SK-N-SH treated with all-trans-retinoic acid at 6 μM for 48 hours (cell line): ENCODE results near the gene CTTNBP2NL.

Source experiments
- ATAC-seq: fragments of 200-7000 bp; cut with Tn5 transposase; 3 replicates; pipeline ENCODE4 v1.9.1; 2020; ENCODE audit warnings: mild to moderate bottlenecking, moderate library complexity
- ARNTL ChIP-seq: fragments of 450-650 bp; formaldehyde crosslinking; IDR thresholded peaks from 2 replicates; pipeline ENCODE4 v1.5.0; 2020; ENCODE audit warnings: low read depth, mild to moderate bottlenecking, moderate library complexity, borderline replicate concordance
- BACH2 ChIP-seq: fragments of 250-450 bp; sonication (Bioruptor Pico); IDR thresholded peaks from 2 replicates; pipeline ENCODE4 v1.9.0; 2021; ENCODE audit warnings: mild to moderate bottlenecking, borderline replicate concordance
- CSDC2 ChIP-seq: fragments of 250-450 bp; sonication (Bioruptor Pico); IDR thresholded peaks from 2 replicates; pipeline ENCODE4 v1.5.0; 2020; ENCODE audit warnings: mild to moderate bottlenecking, moderate library complexity
- ESRRG ChIP-seq: fragments of 250-450 bp; sonication (Bioruptor Pico); IDR thresholded peaks from 2 replicates; pipeline ENCODE4 v1.6.1; 2021; ENCODE audit warnings: mild to moderate bottlenecking
- GLIS3 ChIP-seq: fragments of 250-450 bp; sonication (Bioruptor Pico); IDR thresholded peaks from 2 replicates; pipeline ENCODE4 v1.5.0; 2020; ENCODE audit warnings: mild to moderate bottlenecking, moderate library complexity
- ISL1 ChIP-seq: fragments of 250-450 bp; sonication (Bioruptor Pico); IDR thresholded peaks from 2 replicates; pipeline ENCODE4 v2.1.2; 2022; ENCODE audit warnings: mild to moderate bottlenecking, moderate library complexity
- OSR1 ChIP-seq: fragments of 250-450 bp; sonication (Bioruptor Pico); IDR thresholded peaks from 2 replicates; pipeline ENCODE4 v1.8.0; 2022; ENCODE audit warnings: moderate library complexity, mild to moderate bottlenecking, inconsistent platforms
- PPARA ChIP-seq: fragments of 250-450 bp; sonication (Bioruptor Pico); IDR thresholded peaks from 2 replicates; pipeline ENCODE4 v1.5.0; 2020; ENCODE audit warnings: mild to moderate bottlenecking, borderline replicate concordance
- RARB ChIP-seq: fragments of 250-450 bp; sonication (Bioruptor Pico); IDR thresholded peaks from 2 replicates; pipeline ENCODE4 v1.8.0; 2021; ENCODE audit warnings: mild to moderate bottlenecking, moderate library complexity
- SNAI2 ChIP-seq: fragments of 250-450 bp; sonication (Bioruptor Pico); IDR thresholded peaks from 2 replicates; pipeline ENCODE4 v1.5.0; 2020; ENCODE audit warnings: mild to moderate bottlenecking, moderate library complexity
- TCF4 ChIP-seq: fragments of 250-450 bp; sonication (Bioruptor Pico); IDR thresholded peaks from 2 replicates; pipeline ENCODE4 v1.8.0; 2021; ENCODE audit warnings: mild to moderate bottlenecking, moderate library complexity, borderline replicate concordance
- TOX ChIP-seq: fragments of 250-450 bp; sonication (Bioruptor Pico); IDR thresholded peaks from 2 replicates; pipeline ENCODE4 v1.8.0; 2021; ENCODE audit warnings: mild to moderate bottlenecking, moderate library complexity, borderline replicate concordance
- ZC3H10 ChIP-seq: fragments of 250-450 bp; sonication (Bioruptor Pico); IDR thresholded peaks from 2 replicates; pipeline ENCODE4 v1.5.1; 2021; ENCODE audit warnings: mild to moderate bottlenecking, moderate library complexity
- ZFP3 ChIP-seq: fragments of 250-450 bp; sonication (Bioruptor Pico); IDR thresholded peaks from 2 replicates; pipeline ENCODE4 v1.5.0; 2020; ENCODE audit warnings: mild to moderate bottlenecking, moderate library complexity
- ZFP30 ChIP-seq: fragments of 450-650 bp; formaldehyde crosslinking; IDR thresholded peaks from 2 replicates; pipeline ENCODE4 v1.5.0; 2022; ENCODE audit warnings: mild to moderate bottlenecking, moderate library complexity
- ZNF565 ChIP-seq: fragments of 450-650 bp; formaldehyde crosslinking; conservative IDR thresholded peaks from 2 replicates; pipeline ENCODE4 v1.5.0; 2020; ENCODE audit warnings: low read depth, mild to moderate bottlenecking, moderate library complexity
- ZNF70 ChIP-seq: fragments of 450-650 bp; formaldehyde crosslinking; IDR thresholded peaks from 2 replicates; pipeline ENCODE4 v1.5.0; 2020; ENCODE audit warnings: mild to moderate bottlenecking, moderate library complexity
- ZNF8 ChIP-seq: fragments of 450-650 bp; formaldehyde crosslinking; IDR thresholded peaks from 2 replicates; pipeline ENCODE4 v1.5.0; 2020; ENCODE audit warnings: mild to moderate bottlenecking, moderate library complexity
- TF ChIP-seq, protein P1 (sequence below): fragments of 250-450 bp; sonication (Bioruptor Pico); IDR thresholded peaks from 2 replicates; pipeline ENCODE4 v1.5.0; 2020; ENCODE audit warnings: mild to moderate bottlenecking, moderate library complexity
- TF ChIP-seq, protein P2 (sequence below): fragments of 250-450 bp; sonication (Bioruptor Pico); IDR thresholded peaks from 2 replicates; pipeline ENCODE4 v1.5.1; 2021; ENCODE audit warnings: mild to moderate bottlenecking, moderate library complexity
- TF ChIP-seq, protein P3 (sequence below): fragments of 250-450 bp; sonication (Bioruptor Pico); IDR thresholded peaks from 2 replicates; pipeline ENCODE4 v1.8.0; 2021; ENCODE audit warnings: low read depth, mild to moderate bottlenecking, moderate library complexity, borderline replicate concordance

Gene CTTNBP2NL

DNA sequence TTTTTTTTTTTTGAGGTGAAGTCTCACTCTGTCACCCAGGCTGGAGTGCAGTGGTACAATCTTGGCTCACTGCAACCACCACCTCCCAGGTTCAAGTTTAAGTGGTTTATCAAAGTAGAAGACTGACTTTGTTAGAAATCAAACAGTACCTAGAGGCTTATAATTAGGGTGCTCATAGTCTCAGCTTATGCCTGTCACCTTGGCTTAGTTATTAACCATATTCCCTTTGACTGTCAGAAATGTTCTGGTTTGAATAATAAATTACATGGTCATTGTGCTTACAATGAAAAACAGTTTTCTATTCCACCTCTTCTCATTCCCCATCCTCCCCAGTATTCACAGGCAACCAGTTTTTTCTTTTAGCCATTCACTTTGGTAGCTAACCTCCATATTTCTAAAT is 54.8 kb downstream of the CTTNBP2NL start:
- no peak for ATAC-seq
- TF ChIP-seq, protein P1, sequence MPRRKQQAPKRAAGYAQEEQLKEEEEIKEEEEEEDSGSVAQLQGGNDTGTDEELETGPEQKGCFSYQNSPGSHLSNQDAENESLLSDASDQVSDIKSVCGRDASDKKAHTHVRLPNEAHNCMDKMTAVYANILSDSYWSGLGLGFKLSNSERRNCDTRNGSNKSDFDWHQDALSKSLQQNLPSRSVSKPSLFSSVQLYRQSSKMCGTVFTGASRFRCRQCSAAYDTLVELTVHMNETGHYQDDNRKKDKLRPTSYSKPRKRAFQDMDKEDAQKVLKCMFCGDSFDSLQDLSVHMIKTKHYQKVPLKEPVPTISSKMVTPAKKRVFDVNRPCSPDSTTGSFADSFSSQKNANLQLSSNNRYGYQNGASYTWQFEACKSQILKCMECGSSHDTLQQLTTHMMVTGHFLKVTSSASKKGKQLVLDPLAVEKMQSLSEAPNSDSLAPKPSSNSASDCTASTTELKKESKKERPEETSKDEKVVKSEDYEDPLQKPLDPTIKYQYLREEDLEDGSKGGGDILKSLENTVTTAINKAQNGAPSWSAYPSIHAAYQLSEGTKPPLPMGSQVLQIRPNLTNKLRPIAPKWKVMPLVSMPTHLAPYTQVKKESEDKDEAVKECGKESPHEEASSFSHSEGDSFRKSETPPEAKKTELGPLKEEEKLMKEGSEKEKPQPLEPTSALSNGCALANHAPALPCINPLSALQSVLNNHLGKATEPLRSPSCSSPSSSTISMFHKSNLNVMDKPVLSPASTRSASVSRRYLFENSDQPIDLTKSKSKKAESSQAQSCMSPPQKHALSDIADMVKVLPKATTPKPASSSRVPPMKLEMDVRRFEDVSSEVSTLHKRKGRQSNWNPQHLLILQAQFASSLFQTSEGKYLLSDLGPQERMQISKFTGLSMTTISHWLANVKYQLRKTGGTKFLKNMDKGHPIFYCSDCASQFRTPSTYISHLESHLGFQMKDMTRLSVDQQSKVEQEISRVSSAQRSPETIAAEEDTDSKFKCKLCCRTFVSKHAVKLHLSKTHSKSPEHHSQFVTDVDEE (CRISPR knock-in tag), result no peak
- TF ChIP-seq, protein P2, sequence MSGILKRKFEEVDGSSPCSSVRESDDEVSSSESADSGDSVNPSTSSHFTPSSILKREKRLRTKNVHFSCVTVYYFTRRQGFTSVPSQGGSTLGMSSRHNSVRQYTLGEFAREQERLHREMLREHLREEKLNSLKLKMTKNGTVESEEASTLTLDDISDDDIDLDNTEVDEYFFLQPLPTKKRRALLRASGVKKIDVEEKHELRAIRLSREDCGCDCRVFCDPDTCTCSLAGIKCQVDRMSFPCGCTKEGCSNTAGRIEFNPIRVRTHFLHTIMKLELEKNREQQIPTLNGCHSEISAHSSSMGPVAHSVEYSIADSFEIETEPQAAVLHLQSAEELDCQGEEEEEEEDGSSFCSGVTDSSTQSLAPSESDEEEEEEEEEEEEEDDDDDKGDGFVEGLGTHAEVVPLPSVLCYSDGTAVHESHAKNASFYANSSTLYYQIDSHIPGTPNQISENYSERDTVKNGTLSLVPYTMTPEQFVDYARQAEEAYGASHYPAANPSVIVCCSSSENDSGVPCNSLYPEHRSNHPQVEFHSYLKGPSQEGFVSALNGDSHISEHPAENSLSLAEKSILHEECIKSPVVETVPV (CRISPR knock-in tag), result no peak
- TF ChIP-seq PPARA (CRISPR knock-in tag), result no peak
- no peak for TF ChIP-seq BACH2 (CRISPR knock-in tag)
- no peak for TF ChIP-seq SNAI2 (CRISPR knock-in tag)
- TF ChIP-seq ZC3H10 (CRISPR knock-in tag), result no peak
- TF ChIP-seq CSDC2, result no peak
- TF ChIP-seq ESRRG (CRISPR knock-in tag), result no peak
- TF ChIP-seq, protein P3, sequence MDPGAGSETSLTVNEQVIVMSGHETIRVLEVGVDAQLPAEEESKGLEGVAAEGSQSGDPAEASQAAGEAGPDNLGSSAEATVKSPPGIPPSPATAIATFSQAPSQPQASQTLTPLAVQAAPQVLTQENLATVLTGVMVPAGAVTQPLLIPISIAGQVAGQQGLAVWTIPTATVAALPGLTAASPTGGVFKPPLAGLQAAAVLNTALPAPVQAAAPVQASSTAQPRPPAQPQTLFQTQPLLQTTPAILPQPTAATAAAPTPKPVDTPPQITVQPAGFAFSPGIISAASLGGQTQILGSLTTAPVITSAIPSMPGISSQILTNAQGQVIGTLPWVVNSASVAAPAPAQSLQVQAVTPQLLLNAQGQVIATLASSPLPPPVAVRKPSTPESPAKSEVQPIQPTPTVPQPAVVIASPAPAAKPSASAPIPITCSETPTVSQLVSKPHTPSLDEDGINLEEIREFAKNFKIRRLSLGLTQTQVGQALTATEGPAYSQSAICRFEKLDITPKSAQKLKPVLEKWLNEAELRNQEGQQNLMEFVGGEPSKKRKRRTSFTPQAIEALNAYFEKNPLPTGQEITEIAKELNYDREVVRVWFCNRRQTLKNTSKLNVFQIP (CRISPR knock-in tag), result no peak
- no peak for TF ChIP-seq OSR1 (CRISPR knock-in tag)
- no peak for TF ChIP-seq ISL1 (CRISPR knock-in tag)
- TF ChIP-seq ZFP30 (CRISPR knock-in tag), result no peak
- no peak for TF ChIP-seq ZNF70

DNA sequence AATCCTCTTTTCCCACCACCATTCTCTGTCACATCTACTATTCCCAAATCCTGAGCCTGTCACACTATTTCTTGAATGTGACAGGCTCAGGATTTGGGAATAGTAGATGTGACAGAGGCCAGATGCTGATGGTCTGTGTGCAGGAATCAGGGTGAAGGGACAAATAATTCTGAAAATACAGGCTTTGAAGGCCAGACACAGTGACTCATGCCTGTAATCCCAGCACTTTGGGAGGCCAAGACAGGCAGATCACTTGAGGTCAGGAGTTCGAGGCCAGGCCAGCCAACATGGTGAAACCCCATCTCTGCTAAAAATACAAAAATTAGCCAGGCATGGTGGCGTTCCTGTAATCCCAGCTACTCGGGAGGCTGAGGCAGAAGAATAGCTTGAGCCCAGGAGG is 55.3 kb downstream of the CTTNBP2NL start:
- ATAC-seq, result peak; percentile 28; the same call in 1 of the 3 replicates

DNA sequence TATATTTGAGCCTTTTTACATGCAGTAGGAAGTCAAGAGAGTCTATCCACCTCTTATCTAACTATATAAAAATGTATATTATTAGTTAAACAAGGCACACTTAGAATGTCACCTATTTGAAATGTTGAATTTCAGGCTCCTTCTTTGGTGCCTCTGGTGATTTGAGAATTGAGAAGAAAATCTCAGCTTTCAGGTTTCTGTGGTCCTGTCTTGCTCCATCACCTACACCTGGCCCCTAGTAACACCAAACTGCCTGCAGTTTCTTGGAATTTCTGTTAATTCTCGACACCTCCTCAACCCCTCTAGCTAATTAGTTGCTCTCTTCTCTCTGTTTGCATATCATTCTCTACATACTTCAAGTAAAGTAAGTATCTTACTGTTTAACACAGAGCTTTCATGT is 57.9 kb downstream of the CTTNBP2NL start:
- TF ChIP-seq CSDC2 (no peak), BACH2 (CRISPR knock-in tag) (no peak)
- TF ChIP-seq, all 23 proteins: peak for 0
- ATAC-seq, result no peak

DNA sequence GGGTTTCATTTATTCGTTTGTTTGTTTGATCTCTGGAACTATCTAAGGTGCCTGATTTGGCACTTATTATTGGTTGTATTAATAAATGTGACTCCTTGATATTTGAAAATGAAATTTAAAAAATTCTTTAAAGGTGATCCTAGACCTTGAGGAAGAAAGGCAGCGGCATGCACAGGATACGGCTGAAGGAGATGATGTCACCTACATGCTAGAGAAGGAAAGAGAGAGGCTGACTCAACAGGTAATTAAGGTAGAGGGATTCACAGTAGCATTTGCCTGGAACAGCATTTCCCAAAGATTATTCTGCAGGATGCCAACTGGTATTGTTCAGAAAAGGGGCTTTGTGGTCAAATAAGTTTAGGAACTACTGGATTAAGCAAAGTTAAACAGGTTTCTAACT is 58.3 kb downstream of the CTTNBP2NL start:
- ATAC-seq, result no peak
- TF ChIP-seq ESRRG (CRISPR knock-in tag), result no peak
- no peak for TF ChIP-seq GLIS3 (CRISPR knock-in tag)
- no peak for TF ChIP-seq ZFP3 (CRISPR knock-in tag)
- no peak for TF ChIP-seq RARB (CRISPR knock-in tag)
- TF ChIP-seq ZNF70, result no peak
- no peak for TF ChIP-seq ARNTL (CRISPR knock-in tag)
- TF ChIP-seq CSDC2, result no peak
- no peak for TF ChIP-seq ZNF565
- no peak for TF ChIP-seq ZNF8 (CRISPR knock-in tag)
- no peak for TF ChIP-seq PPARA (CRISPR knock-in tag)
- no peak for TF ChIP-seq TOX (CRISPR knock-in tag)
- TF ChIP-seq, all 23 proteins: peak for 0

DNA sequence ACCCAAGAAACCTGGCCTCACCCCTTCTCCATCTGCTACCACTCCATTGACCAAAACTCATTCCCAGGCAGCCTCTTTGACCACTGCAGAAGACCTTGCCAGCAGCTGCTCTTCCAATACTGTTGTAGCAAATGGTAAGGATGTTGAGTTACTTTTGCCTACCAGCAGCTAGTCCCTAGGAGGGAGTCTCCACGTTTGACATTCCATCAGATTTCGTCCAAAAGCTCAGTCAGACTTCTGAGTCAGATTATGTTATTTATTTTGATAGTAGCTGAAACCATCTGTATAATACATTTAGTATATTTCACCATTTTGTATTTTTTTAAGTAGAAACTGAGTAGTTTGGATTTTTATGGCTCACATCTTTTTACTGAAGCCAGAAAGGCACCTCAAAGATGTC is 61.2 kb downstream of the CTTNBP2NL start:
- TF ChIP-seq TCF4 (CRISPR knock-in tag) (no peak), RARB (CRISPR knock-in tag) (no peak), ARNTL (CRISPR knock-in tag) (no peak), CSDC2 (no peak), ISL1 (CRISPR knock-in tag) (no peak), OSR1 (CRISPR knock-in tag) (no peak), PPARA (CRISPR knock-in tag) (no peak), ZC3H10 (CRISPR knock-in tag) (no peak), ESRRG (CRISPR knock-in tag) (no peak), ZNF70 (no peak), BACH2 (CRISPR knock-in tag) (no peak), GLIS3 (CRISPR knock-in tag) (no peak), ZNF565 (no peak)
- TF ChIP-seq, protein P1 (CRISPR knock-in tag), result no peak
- TF ChIP-seq, all 23 proteins: peak for 0
- no peak for ATAC-seq
